ENCODE results near the gene CBX4. TPM values are rescaled to one million over a fixed set of nuclear protein-coding genes. Genes with fewer than 3 reads are reported as not detected.

Gene CBX4
- total RNA-seq, 2 experiments from 2014 or later: 98.9 to 110 TPM

GRCh38 chr17:79830763-79831264 lies 8.4 kb downstream of the CBX4 start:
- intact Hi-C loops (cut with micrococcal nuclease; ENCODE audit: unreplicated experiment): no loop called here
- H3K36me3 ChIP-seq (ENCODE audit: insufficient read depth, low read length): peaks cover 35% of the 10 kb centered on the region
- no peak overlapping the region for H3K4me3 ChIP-seq (ENCODE audit: low read depth, low read length, poor library complexity, severe bottlenecking)
- peaks cover 15% of the 10 kb centered on the region for H3K79me2 ChIP-seq (ENCODE audit: insufficient read depth, low read depth, low read length)
- 0 out of 2 replicates have a peak, but pooled peaks cover under 1% of the 10 kb centered on the region for H4K20me1 ChIP-seq (ENCODE audit: insufficient read depth, low read length)
- H3K4me1 ChIP-seq (ENCODE audit: insufficient read depth, low read length, poor library complexity, severe bottlenecking): peaks cover 27% of the 10 kb centered on the region
- no peaks in the 10 kb centered on the region for H3K9me2 ChIP-seq (ENCODE audit: insufficient read depth, low read length)
- no TSS peak for BruUV-seq (replicated peaks)
- CTCF ChIA-PET (ENCODE audit: unreplicated experiment): no interaction called here
- no peak overlapping the region for H2AFZ ChIP-seq (ENCODE audit: low read length)
- POLR2A ChIA-PET: no interaction called here
- H3K4me2 ChIP-seq (ENCODE audit: low read length): no peak overlapping the region
- TF ChIP-seq CTCF (conservative IDR thresholded peaks at IDR 0.05; ENCODE audit: low read length) (no peak), EZH2phosphoT487 (IDR thresholded peaks at IDR 0.05; ENCODE audit: borderline replicate concordance, low read depth, low read length) (no peak)
- H3K9me3 ChIP-seq (ENCODE audit: low read length): no peaks in the 10 kb centered on the region
- DNase-seq (ENCODE audit: low spot score): no peak
- H3K27ac ChIP-seq (ENCODE audit: low read depth, low read length, poor library complexity, severe bottlenecking): no peak overlapping the region

- BruUV-seq (replicated peaks): no TSS peak
- Histone ChIP-seq H3K4me3 (ENCODE audit: low read depth, low read length, poor library complexity, severe bottlenecking) (no peak overlapping the region), H3K4me1 (ENCODE audit: insufficient read depth, low read length, poor library complexity, severe bottlenecking) (peaks cover 22% of the 10 kb centered on the region), H3K27ac (ENCODE audit: low read depth, low read length, poor library complexity, severe bottlenecking) (no peak overlapping the region), H2AFZ (ENCODE audit: low read length) (no peak overlapping the region), H3K9me2 (ENCODE audit: insufficient read depth, low read length) (no peaks in the 10 kb centered on the region), H4K20me1 (ENCODE audit: insufficient read depth, low read length) (no peaks in the 10 kb centered on the region), H3K36me3 (ENCODE audit: insufficient read depth, low read length) (peaks cover 30% of the 10 kb centered on the region), H3K9me3 (ENCODE audit: low read length) (no peaks in the 10 kb centered on the region), H3K79me2 (ENCODE audit: insufficient read depth, low read depth, low read length) (peaks cover 10% of the 10 kb centered on the region; the same call in 1 of the 2 replicates), H3K4me2 (ENCODE audit: low read length) (no peak overlapping the region)
- DNase-seq (ENCODE audit: low spot score): no peak
- TF ChIP-seq EZH2phosphoT487 (IDR thresholded peaks at IDR 0.05; ENCODE audit: borderline replicate concordance, low read depth, low read length): no peak
- TF ChIP-seq CTCF (conservative IDR thresholded peaks at IDR 0.05; ENCODE audit: low read length): no peak
- ChIA-PET CTCF (ENCODE audit: unreplicated experiment) (no interaction called here), POLR2A (interaction anchor here (0.6 kb wide), 2 partner anchors 8 to 20 kb away, joined by 3 to 4 read pairs; no protein-coding TSS in a partner anchor)
- intact Hi-C loops (cut with micrococcal nuclease; ENCODE audit: unreplicated experiment): no loop called here
Observed at GRCh38 chr17:79830303-79830702, 8.9 kb downstream of the CBX4 start.

GRCh38 chr17:79829457-79829856 lies 9.8 kb downstream of the CBX4 start:
- Histone ChIP-seq H3K9me2 (ENCODE audit: insufficient read depth, low read length) (no peaks in the 10 kb centered on the region), H3K36me3 (ENCODE audit: insufficient read depth, low read length) (peaks cover 22% of the 10 kb centered on the region), H2AFZ (ENCODE audit: low read length) (no peak overlapping the region), H3K27ac (ENCODE audit: low read depth, low read length, poor library complexity, severe bottlenecking) (no peak overlapping the region), H3K4me3 (ENCODE audit: low read depth, low read length, poor library complexity, severe bottlenecking) (no peak overlapping the region), H3K79me2 (ENCODE audit: insufficient read depth, low read depth, low read length) (peaks cover 7% of the 10 kb centered on the region; the same call in 1 of the 2 replicates), H3K4me2 (ENCODE audit: low read length) (no peak overlapping the region), H3K4me1 (ENCODE audit: insufficient read depth, low read length, poor library complexity, severe bottlenecking) (peaks cover 19% of the 10 kb centered on the region), H4K20me1 (ENCODE audit: insufficient read depth, low read length) (no peaks in the 10 kb centered on the region), H3K9me3 (ENCODE audit: low read length) (no peaks in the 10 kb centered on the region)
- intact Hi-C loops (cut with micrococcal nuclease; ENCODE audit: unreplicated experiment): no loop called here
- TF ChIP-seq EZH2phosphoT487 (IDR thresholded peaks at IDR 0.05; ENCODE audit: borderline replicate concordance, low read depth, low read length) (no peak), CTCF (conservative IDR thresholded peaks at IDR 0.05; ENCODE audit: low read length) (no peak)
- BruUV-seq (replicated peaks): no TSS peak
- ChIA-PET CTCF (ENCODE audit: unreplicated experiment) (interaction anchor here (0.5 to 0.6 kb wide), 2 partner anchors 10 to 651 kb away, joined by 3 to 6 read pairs; partner anchors contain the start of gene CBX4), POLR2A (no interaction called here)
- no peak for DNase-seq (ENCODE audit: low spot score)

Data from OCI-LY7 (cell line).